Measurements from ENCODE around the gene ZNF831. TPM values are rescaled to one million over a fixed set of nuclear protein-coding genes. Genes with fewer than 3 reads are reported as not detected.

The ZNF831 gene
- total RNA-seq, 1 donor from 2014 or later, result 4.0 TPM

GRCh38 chr20:59158673-59159072, 4.9 kb upstream of the ZNF831 start:
- ChIA-PET CTCF (interaction anchor here (1.0 to 1.3 kb wide), 2 partner anchors 14 to 71 kb away, joined by 3 to 4 read pairs; no protein-coding TSS in a partner anchor), POLR2A (interaction anchor here (0.5 to 2.9 kb wide), 3 partner anchors 36 to 506 kb away, joined by 3 to 18 read pairs (median 5); no protein-coding TSS in a partner anchor)
- Mint-ChIP-seq H3K4me3 (no peak overlapping the region), H3K36me3 (ENCODE audit: low read depth) (no peaks in the 10 kb centered on the region), H3K9me3 (no peaks in the 10 kb centered on the region), H3K4me1 (peaks cover 47% of the 10 kb centered on the region), H3K27ac (no peak overlapping the region), H3K27me3 (no peaks in the 10 kb centered on the region)
- ATAC-seq (ENCODE audit: low read depth), result no peak
- no peak for DNase-seq
- intact Hi-C loops (cut with micrococcal nuclease), result no loop called here
- TF ChIP-seq, protein P1, sequence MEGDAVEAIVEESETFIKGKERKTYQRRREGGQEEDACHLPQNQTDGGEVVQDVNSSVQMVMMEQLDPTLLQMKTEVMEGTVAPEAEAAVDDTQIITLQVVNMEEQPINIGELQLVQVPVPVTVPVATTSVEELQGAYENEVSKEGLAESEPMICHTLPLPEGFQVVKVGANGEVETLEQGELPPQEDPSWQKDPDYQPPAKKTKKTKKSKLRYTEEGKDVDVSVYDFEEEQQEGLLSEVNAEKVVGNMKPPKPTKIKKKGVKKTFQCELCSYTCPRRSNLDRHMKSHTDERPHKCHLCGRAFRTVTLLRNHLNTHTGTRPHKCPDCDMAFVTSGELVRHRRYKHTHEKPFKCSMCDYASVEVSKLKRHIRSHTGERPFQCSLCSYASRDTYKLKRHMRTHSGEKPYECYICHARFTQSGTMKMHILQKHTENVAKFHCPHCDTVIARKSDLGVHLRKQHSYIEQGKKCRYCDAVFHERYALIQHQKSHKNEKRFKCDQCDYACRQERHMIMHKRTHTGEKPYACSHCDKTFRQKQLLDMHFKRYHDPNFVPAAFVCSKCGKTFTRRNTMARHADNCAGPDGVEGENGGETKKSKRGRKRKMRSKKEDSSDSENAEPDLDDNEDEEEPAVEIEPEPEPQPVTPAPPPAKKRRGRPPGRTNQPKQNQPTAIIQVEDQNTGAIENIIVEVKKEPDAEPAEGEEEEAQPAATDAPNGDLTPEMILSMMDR (IDR thresholded peaks at IDR 0.05), result no peak

GRCh38 chr20:59159091-59159490, 4.5 kb upstream of the ZNF831 start:
- no peaks in the 10 kb centered on the region for H3K9me3 Mint-ChIP-seq
- CTCF ChIA-PET, result interaction anchor here (1.0 to 1.3 kb wide), 2 partner anchors 14 to 71 kb away, joined by 3 to 4 read pairs; no protein-coding TSS in a partner anchor
- no peaks in the 10 kb centered on the region for H3K27me3 Mint-ChIP-seq
- peaks cover 51% of the 10 kb centered on the region for H3K4me1 Mint-ChIP-seq
- DNase-seq (no peak), ATAC-seq (ENCODE audit: low read depth) (no peak)
- POLR2A ChIA-PET, result interaction anchor here (0.5 to 2.9 kb wide), 5 partner anchors 36 to 507 kb away, joined by 3 to 18 read pairs (median 5); no protein-coding TSS in a partner anchor
- H3K27ac Mint-ChIP-seq, result no peak overlapping the region
- intact Hi-C loops (cut with micrococcal nuclease), result no loop called here
- TF ChIP-seq, protein P1 (IDR thresholded peaks at IDR 0.05), result no peak
- no peaks in the 10 kb centered on the region for H3K36me3 Mint-ChIP-seq (ENCODE audit: low read depth)
- no peak overlapping the region for H3K4me3 Mint-ChIP-seq

- Mint-ChIP-seq H3K36me3 (ENCODE audit: low read depth) (no peaks in the 10 kb centered on the region), H3K4me1 (peaks cover 57% of the 10 kb centered on the region), H3K27ac (peak overlapping the region; percentile 37), H3K4me3 (peak overlapping the region; percentile 65), H3K27me3 (no peaks in the 10 kb centered on the region), H3K9me3 (no peaks in the 10 kb centered on the region)
- DNase-seq (no peak), ATAC-seq (ENCODE audit: low read depth) (peak; percentile 33)
- TF ChIP-seq, protein P1 (IDR thresholded peaks at IDR 0.05), result no peak
- intact Hi-C loops (cut with micrococcal nuclease), result loop anchor here (5.0 to 10.0 kb wide), 3 partner anchors 152 to 1765 kb away; partner anchors contain the start of genes CTSZ, RBM38 and STX16
- ChIA-PET CTCF (interaction anchor here (1.0 to 1.3 kb wide), 2 partner anchors 13 to 72 kb away, joined by 3 to 4 read pairs; no protein-coding TSS in a partner anchor), POLR2A (interaction anchor here (1.4 to 2.9 kb wide), 4 partner anchors 37 to 271 kb away, joined by 3 to 18 read pairs (median 4); no protein-coding TSS in a partner anchor)
Measured at GRCh38 chr20:59159493-59160376, 3.9 kb upstream of the ZNF831 start.

- TF ChIP-seq, protein P1 (IDR thresholded peaks at IDR 0.05), result no peak
- no peaks in the 10 kb centered on the region for H3K9me3 Mint-ChIP-seq
- no peak for ATAC-seq (ENCODE audit: low read depth)
- H3K27me3 Mint-ChIP-seq, result no peaks in the 10 kb centered on the region
- no peaks in the 10 kb centered on the region for H3K36me3 Mint-ChIP-seq (ENCODE audit: low read depth)
- CTCF ChIA-PET, result interaction anchor here (0.9 kb wide), 1 partner anchor 73 kb away, joined by 3 read pairs; no protein-coding TSS in a partner anchor
- intact Hi-C loops (cut with micrococcal nuclease), result loop anchor here (5.0 to 10.0 kb wide), 3 partner anchors 153 to 1766 kb away; partner anchors contain the start of genes CTSZ, RBM38 and STX16
- H3K4me1 Mint-ChIP-seq, result peaks cover 65% of the 10 kb centered on the region
- no peak overlapping the region for H3K27ac Mint-ChIP-seq
- POLR2A ChIA-PET, result interaction anchor here (1.4 to 2.9 kb wide), 3 partner anchors 37 to 73 kb away, joined by 3 to 18 read pairs (median 6); no protein-coding TSS in a partner anchor
- no peak overlapping the region for H3K4me3 Mint-ChIP-seq
- no peak for DNase-seq
Measured at GRCh38 chr20:59160389-59161115, 3.1 kb upstream of the ZNF831 start.
